ENCODE results near the gene GAS1.

GRCh38 chr9:86983620-86984259, 36.4 kb upstream of the GAS1 start:
- no peak for TF ChIP-seq CTCF (conservative IDR thresholded peaks at IDR 0.05; ENCODE audit: low read depth, low read length)
- no peak for TF ChIP-seq EZH2phosphoT487 (IDR thresholded peaks at IDR 0.05; ENCODE audit: borderline replicate concordance, low read length)

All from PC-3 (cell line).